RKO (cell line): ENCODE results near the gene PLOD2.

ENCODE experiments used
- DNase-seq: peaks from one replicate; pipeline ENCODE4 v3.0.0-alpha.2; 2016; ENCODE audit warnings: low spot score

Gene PLOD2

GRCh38 chr3:146040630-146041029 lies 120.4 kb downstream of the PLOD2 start:
- no peak for DNase-seq

GRCh38 chr3:146037697-146038096 lies 123.3 kb downstream of the PLOD2 start:
- DNase-seq: no peak

- no peak for DNase-seq
Observed at GRCh38 chr3:146036281-146036680, 124.7 kb downstream of the PLOD2 start.

GRCh38 chr3:146035366-146035765 lies 125.6 kb downstream of the PLOD2 start:
- peak; percentile 8 for DNase-seq

GRCh38 chr3:146033950-146034349 lies 127.0 kb downstream of the PLOD2 start:
- no peak for DNase-seq

- no peak for DNase-seq
Observed at GRCh38 chr3:146026547-146026946, 134.4 kb downstream of the PLOD2 start.

- DNase-seq: no peak
Observed at GRCh38 chr3:146024260-146024659, 136.7 kb downstream of the PLOD2 start.

- DNase-seq: no peak
Observed at GRCh38 chr3:146020969-146021368, 140.0 kb downstream of the PLOD2 start.

GRCh38 chr3:146019508-146019907 lies 141.5 kb downstream of the PLOD2 start:
- DNase-seq: no peak
